GM21515 (cell line): ENCODE data around the gene ZRANB1.

Source experiments
- ATAC-seq: cut with Tn5 transposase; IDR thresholded peaks from one replicate; pipeline ENCODE4 v1.9.1; 2021; ENCODE audit not compliant: unreplicated experiment

The ZRANB1 gene

DNA sequence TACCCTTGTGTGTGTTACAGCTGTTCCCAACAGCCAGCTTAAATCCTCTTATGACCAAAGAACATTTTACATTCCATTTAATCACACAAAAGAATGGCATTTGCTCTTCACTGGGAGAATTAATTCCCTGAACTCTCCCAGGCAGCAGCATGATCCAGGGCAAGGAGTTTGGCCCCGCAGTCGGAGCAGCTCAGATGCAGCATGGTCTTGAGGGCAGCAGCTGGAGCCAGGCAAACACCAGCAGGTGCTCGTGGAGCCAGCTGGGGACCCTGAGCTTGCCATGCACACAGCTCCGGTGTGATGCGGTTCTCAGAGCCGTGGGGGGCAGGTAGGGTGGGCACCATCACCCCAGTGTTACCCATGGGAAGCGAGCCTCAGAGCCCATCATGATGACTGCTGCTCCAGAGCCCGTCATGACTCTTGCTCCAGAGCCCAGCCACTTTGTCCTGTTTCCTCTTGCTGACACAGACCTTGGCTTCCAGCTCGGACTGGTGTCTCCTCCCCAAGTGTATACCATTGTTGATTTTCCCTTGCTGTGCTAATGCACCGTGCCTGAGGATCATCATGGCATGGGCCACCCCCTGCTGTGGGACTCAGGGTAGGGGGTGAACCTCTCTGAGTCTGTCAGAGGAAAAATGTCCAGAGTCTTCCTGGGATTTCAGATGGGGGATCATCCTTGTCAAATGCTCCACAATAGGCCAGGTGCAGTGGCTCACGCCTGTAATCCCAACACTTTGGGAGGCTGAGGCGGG lies 75.8 kb downstream of the ZRANB1 start:
- no peak for ATAC-seq

- ATAC-seq = no peak
Observed at GRCh38 chr10:125018576-125019143, 76.7 kb downstream of the ZRANB1 start.

- ATAC-seq = no peak
Observed at GRCh38 chr10:125020386-125020785, 78.5 kb downstream of the ZRANB1 start.

DNA sequence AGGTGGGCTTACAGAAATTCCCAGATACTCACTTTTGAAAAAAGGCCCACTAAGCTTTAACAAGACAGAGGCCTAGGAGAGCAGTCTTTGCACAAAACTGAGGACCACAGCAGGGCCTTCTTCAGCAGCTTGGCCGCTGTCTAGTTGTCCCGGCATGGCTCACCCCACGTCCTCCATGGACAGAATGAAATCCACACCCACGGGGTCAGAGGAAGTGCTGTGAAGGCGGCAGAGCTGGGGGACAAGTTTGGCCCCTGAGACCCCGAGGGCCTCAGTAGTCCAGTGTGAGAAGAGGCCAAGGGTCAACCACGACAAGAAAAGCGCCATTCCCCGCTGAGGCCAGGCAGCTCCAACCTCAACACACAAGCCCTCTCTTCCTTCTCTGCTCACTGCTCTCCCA lies 78.9 kb downstream of the ZRANB1 start:
- no peak for ATAC-seq

- no peak for ATAC-seq
Observed at GRCh38 chr10:125021686-125022344, 79.9 kb downstream of the ZRANB1 start.

- no peak for ATAC-seq
Observed at GRCh38 chr10:125022671-125023070, 80.7 kb downstream of the ZRANB1 start.

- ATAC-seq = no peak
Observed at GRCh38 chr10:125023255-125023654, 81.3 kb downstream of the ZRANB1 start.

- no peak for ATAC-seq
Observed at GRCh38 chr10:125023862-125024496, 82.1 kb downstream of the ZRANB1 start.

DNA sequence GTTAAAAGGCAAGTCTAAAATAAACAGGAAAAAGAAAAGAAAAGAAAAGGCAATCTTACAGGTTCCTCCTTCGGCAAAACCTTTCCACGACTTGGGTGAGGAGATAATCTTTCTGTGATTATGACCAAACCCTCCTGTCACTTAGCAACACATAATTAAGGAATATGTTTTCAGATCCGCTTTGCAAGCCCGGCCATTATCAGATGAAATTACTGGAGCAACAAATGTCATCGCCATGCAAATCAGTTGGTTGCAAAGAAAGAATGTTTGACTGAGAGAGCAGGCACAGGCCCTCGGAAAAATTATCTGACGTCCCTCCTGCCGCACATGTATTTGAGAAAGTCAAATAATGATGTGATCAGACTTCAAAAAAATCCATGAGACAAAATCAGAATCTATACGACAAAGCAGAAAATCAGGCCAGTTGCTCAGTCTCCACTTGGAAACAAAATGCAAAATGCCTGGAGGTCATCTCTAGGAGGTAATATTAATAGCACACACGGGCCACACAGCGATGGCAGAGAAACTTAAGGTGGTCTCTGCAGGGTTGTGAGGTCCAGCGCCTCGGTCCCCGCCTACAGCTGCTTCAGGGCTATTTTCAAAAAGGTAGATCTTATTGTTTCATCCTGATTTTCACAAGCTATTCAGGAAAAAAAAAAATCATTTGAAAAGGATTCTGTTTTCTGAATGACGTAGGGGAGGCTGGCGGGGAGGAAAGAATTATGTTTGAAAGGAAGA lies 82.7 kb downstream of the ZRANB1 start:
- no peak for ATAC-seq

DNA sequence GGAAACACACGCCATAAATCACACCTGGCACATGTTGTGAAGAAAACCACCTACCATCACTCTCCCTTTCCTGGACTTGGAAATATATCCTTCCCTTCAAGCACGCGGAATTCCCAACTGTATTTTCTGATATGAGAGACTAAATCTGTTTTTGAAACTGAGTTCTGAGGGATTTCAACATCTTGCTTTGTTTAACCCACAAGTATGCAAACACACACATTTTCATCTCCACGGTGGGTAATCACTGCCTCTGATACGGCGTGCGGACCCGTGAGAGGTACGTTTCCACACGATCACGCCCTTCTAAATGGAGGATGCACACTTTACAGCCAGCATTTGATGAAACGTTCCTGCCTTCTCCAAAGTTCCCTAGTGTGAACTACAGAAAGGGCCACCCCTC lies 83.4 kb downstream of the ZRANB1 start:
- no peak for ATAC-seq

GRCh38 chr10:125026036-125026931 lies 84.4 kb downstream of the ZRANB1 start:
- ATAC-seq = no peak

DNA sequence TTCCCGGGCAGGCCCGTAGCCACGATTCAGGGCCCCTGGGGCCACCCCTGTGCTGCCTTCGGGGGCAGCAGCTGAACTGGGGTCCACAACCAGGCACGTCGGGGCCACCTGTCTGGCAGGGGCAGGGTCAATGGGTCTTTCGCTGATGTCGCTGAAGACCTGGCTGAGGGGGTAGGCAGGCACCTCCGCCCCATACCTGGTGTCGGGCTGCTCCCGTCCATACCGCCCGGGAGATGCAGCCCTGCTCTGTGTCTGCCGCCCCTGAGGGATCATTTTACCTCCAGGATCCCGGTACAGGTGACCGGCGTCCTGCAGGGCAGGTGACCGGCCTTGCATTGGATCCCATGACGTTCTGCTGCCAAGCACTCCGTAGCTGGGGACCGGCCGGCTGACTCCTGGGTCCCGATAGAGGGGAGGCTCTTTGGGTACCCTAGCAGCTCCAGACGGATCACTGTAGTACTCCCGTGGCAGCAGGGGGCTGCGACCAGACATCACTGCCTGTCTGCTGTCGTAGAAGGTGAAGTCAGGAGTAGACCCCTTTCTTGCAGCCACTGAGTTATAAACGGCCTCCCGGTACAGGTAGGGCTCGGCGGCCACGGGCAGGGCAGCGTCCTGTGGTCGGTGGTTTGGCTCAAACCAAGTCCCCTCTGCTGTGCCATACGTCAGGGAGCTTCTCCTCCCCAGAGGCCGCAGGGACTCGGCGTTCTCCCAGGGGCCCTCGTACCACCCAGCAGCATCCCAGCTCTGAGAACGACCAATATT lies 85.2 kb downstream of the ZRANB1 start:
- no peak for ATAC-seq

GRCh38 chr10:125027871-125028869 lies 86.2 kb downstream of the ZRANB1 start:
- no peak for ATAC-seq

DNA sequence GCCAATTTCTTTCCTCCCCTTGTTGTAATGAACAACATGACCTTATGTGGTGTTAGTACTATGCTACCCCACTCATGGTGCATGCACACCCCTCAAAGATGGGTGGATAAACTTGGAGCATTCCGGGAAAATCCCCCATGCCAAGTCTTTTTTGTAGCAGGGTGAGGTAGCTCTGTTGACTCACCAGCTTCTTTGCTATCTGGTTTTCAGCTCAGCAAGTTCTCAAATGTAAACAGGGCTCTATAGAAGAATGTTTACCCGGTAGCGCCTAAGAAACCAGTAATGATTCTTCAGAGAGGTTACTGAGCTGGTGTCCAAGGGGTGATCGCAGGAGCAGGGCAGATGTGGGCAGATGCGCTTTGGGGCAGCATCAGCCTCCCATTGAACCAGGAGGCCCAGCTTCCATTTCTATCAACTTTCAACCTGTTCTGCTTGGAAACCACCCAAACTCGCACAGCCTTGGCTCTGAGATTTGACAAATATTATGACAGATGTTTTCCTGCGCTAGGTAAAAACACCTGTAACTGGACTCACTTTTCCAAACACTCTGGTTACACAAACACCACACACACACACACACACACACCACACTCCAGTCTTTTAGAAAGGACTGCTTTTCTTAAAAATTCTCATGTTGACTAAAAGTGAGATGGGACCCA lies 87.8 kb downstream of the ZRANB1 start:
- ATAC-seq = no peak

DNA sequence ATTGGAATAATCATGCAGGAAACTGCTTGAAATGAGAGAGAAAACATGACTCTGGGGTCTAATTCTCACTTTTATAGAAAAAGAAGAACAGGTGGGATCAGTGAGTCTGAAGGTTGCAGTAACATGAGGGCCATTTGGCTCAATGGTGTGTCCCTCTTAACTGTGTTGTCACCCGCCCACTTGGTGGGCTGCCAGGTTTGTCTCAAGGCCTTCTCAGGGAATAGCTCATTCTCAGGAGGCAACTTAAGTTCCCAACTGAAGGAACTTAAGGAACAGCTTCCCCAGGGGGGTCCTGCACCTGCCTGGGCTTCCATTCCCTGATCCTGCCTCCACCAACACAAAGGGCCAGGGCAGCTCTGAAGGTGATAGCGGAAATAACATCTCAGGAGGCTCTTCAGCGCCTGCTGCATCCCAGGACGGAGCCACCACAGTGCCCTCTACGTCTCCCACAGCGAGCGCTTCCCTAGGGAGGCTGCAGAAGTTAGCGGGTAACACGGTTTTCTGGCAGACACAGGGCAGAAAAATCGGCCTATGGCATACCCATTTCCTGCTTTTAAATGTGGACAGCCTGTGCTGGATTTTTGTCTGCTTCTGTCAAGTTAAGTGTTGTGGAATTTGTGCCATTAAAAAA lies 88.8 kb downstream of the ZRANB1 start:
- no peak for ATAC-seq

DNA sequence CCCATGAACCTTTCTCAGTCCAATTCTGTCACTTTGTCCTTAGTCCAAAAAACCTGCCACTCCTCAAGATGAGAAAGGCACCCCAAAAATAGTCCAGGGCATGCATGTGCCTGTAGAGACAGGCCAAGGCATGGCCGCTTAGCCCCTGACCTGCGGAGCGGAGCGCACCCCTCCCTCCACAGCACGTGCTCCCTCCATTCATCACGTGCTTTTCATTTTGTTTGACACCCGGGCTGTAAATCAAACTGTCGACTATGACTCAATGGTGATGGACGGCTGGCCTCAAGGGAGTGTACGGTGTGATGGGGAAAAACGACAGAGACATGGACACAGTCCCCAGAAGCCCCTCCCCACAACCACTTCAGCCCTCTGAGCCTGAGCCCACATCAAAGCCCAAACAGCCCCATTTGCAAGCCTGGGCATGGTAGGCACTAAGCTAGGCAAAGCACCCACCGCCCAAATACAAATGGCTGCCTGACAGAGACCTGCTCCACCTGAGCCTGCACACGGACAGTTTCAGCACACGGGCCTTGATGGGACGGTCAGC lies 90.6 kb downstream of the ZRANB1 start:
- no peak for ATAC-seq
